DOHH2 (cell line): ENCODE results near the gene BIK.
"Not testable (repeated sequence)": the region's sequence is repeated elsewhere in the genome, so short reads cannot be mapped to it uniquely, and the experiment has no call there.

Experiments used
- CTCF ChIP-seq: fragments of 200-600 bp; sonication (generic); IDR thresholded peaks from one replicate; pipeline ENCODE4 v1.5.1; 2014; ENCODE audit warnings: antibody characterized with exemption, mild to moderate bottlenecking, low read depth, low read length; ENCODE audit not compliant: poor library complexity, severe bottlenecking
- EZH2phosphoT487 ChIP-seq: fragments of 200-600 bp; sonication (generic); IDR thresholded peaks from 2 replicates; pipeline ENCODE4 v1.6.1; 2017; ENCODE audit warnings: borderline replicate concordance, mild to moderate bottlenecking, antibody characterized with exemption, low read length, moderate library complexity, mixed read lengths

DNA sequence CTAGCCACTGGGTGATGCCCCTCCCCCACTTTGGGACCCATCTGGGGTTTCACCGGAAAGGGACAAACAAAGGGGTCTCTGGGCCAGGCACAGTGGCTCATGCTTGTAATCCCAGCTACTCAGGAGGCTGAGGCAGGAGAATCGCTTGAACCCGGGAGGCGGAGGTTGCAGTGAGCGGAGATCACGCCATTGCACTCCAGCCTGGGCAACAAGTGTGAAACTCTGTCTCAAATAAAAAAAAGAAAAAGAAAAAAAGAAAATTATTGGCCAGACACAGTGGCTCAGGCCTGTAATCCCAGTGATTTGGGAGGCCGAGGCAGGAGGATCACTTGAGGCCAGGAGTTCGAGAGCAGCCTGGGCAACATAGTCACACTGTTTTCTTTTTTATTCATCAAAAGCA, 34.8 kb downstream of the BIK start:
- not testable (repeated sequence) for TF ChIP-seq CTCF, EZH2phosphoT487
